H1 (cell line): ENCODE results near the gene ZNF441. TPM values are rescaled to one million over a fixed set of nuclear protein-coding genes. Genes with fewer than 3 reads are reported as not detected.
"Not testable (repeated sequence)": the region's sequence is repeated elsewhere in the genome, so short reads cannot be mapped to it uniquely, and the experiment has no call there.

Source experiments
- CTCF ChIA-PET: fragments of 300-600 bp; sonication (Branson Sonifier 250); formaldehyde crosslinking; loops from one replicate; lab custom pipeline; 2021; ENCODE audit not compliant: partially characterized antibody; lab: Charles Lee
- POLR2A ChIA-PET: fragments of 300-600 bp; sonication (Branson Sonifier 250); formaldehyde crosslinking; loops from one replicate; lab custom pipeline; 2021; ENCODE audit warnings: inconsistent platforms; ENCODE audit not compliant: partially characterized antibody; lab: Charles Lee
- DNase-seq, 2 experiments: peaks; one replicate each; pipeline versions ENCODE4 v3.0.0 to v3.0.0-alpha.2; 2010 to 2022; ENCODE audit warnings: low spot score in 2 of 2, low read depth in 1 of 2, mixed read lengths in 1 of 2
- FAIRE-seq: peaks from 2 replicates; lab custom pipeline; 2011; peaks lifted over from hg19 to GRCh38; lab: Jason Lieb, UNC
- H2AFZ ChIP-seq: 2 replicates; pipeline ENCODE4 v1.8.1; 2012; ENCODE audit warnings: low read length, inconsistent platforms
- H2AK5ac ChIP-seq: 2 replicates; pipeline ENCODE4 v1.6.1; 2013; ENCODE audit warnings: low read depth, low read length
- H2BK120ac ChIP-seq: replicated peaks from 2 replicates; pipeline ENCODE3; 2013; ENCODE audit warnings: low read depth, low read length, inconsistent platforms
- H2BK12ac ChIP-seq: 2 replicates; pipeline ENCODE4 v1.6.1; 2013; ENCODE audit warnings: low read depth, low read length
- H2BK15ac ChIP-seq: 2 replicates; pipeline ENCODE4 v1.6.1; 2013; ENCODE audit warnings: low read length
- H2BK20ac ChIP-seq: 2 replicates; pipeline ENCODE4 v1.6.1; 2013; ENCODE audit warnings: low read length
- H2BK5ac ChIP-seq: 2 replicates; pipeline ENCODE4 v1.6.1; 2013; ENCODE audit warnings: low read depth, low read length
- H3K14ac ChIP-seq: 2 replicates; pipeline ENCODE4 v1.6.1; 2013; ENCODE audit warnings: inconsistent platforms; ENCODE audit not compliant: insufficient read length
- H3K18ac ChIP-seq: 2 replicates; pipeline ENCODE4 v1.6.1; 2013; ENCODE audit warnings: low read length; ENCODE audit errors: extremely low read depth
- H3K23ac ChIP-seq: 2 replicates; pipeline ENCODE4 v1.6.1; 2013; ENCODE audit warnings: inconsistent platforms; ENCODE audit not compliant: insufficient read length
- H3K23me2 ChIP-seq: 2 replicates; pipeline ENCODE4 v1.6.1; 2013; ENCODE audit warnings: low read depth, low read length
- H3K27ac ChIP-seq: 2 replicates; pipeline ENCODE4 v1.6.1; 2011; ENCODE audit warnings: low read depth, low read length, inconsistent platforms
- H3K27me3 ChIP-seq, 4 experiments: replicated peaks in 1 of 4; 1 replicate in 1 of 4; 2 replicates in 3 of 4; pipeline versions ENCODE4 v1.6.1 to v1.8.1; 2011 to 2013; ENCODE audit warnings: low read length in 3 of 4, mild to moderate bottlenecking in 3 of 4, inconsistent platforms in 2 of 4, mixed read lengths in 2 of 4, moderate library complexity in 1 of 4; ENCODE audit not compliant: control insufficient read depth in 3 of 4, insufficient read depth in 3 of 4; ENCODE audit errors: extremely low read depth in 1 of 4
- H3K36me3 ChIP-seq, 4 experiments: 2 replicates each; pipeline versions ENCODE4 v1.6.1 to v1.8.1; 2011 to 2013; ENCODE audit warnings: mild to moderate bottlenecking in 4 of 4, low read length in 3 of 4, moderate library complexity in 2 of 4, control low read depth in 1 of 4, inconsistent platforms in 1 of 4; ENCODE audit not compliant: insufficient read depth in 4 of 4, control insufficient read depth in 2 of 4
- H3K4ac ChIP-seq: replicated peaks from 2 replicates; pipeline ENCODE3; 2013; ENCODE audit warnings: low read length, low read depth, mixed read lengths, inconsistent platforms; ENCODE audit not compliant: insufficient read length
- H3K4me1 ChIP-seq, 4 experiments: replicated peaks in 1 of 4; 1 replicate in 1 of 4; 2 replicates in 3 of 4; pipeline versions ENCODE4 v1.6.1 to v1.8.1; 2011 to 2013; ENCODE audit warnings: low read length in 3 of 4, inconsistent platforms in 2 of 4, mixed read lengths in 1 of 4; ENCODE audit not compliant: insufficient read depth in 4 of 4, control insufficient read depth in 3 of 4
- H3K4me2 ChIP-seq, 2 experiments: 2 replicates each; pipeline versions ENCODE4 v1.6.1 to v1.8.1; 2011 to 2013; ENCODE audit warnings: low read depth in 2 of 2, low read length in 2 of 2, control low read depth in 1 of 2, inconsistent platforms in 1 of 2, mild to moderate bottlenecking in 1 of 2; ENCODE audit not compliant: insufficient read depth in 1 of 2
- H3K4me3 ChIP-seq, 4 experiments: fragments of 200-600, 300-600 bp in 1 of 4; sonication (generic), shearing (Covaris generic), sonication (Bioruptor Twin) in 1 of 4; 2 replicates each; pipeline versions ENCODE4 v1.5.1 to v1.8.1; 2011 to 2016; ENCODE audit warnings: low read length in 4 of 4, low read depth in 3 of 4, control low read depth in 2 of 4, inconsistent platforms in 2 of 4, mild to moderate bottlenecking in 2 of 4, mixed read lengths in 1 of 4, moderate library complexity in 1 of 4; ENCODE audit not compliant: insufficient read depth in 2 of 4; ENCODE audit errors: extremely low read depth in 1 of 4
- H3K56ac ChIP-seq: replicated peaks from 2 replicates; pipeline ENCODE3; 2013; ENCODE audit warnings: low read depth, mild to moderate bottlenecking, mixed read lengths, low read length, inconsistent platforms; ENCODE audit not compliant: insufficient read length
- H3K79me1 ChIP-seq: 2 replicates; pipeline ENCODE4 v1.6.1; 2013; ENCODE audit warnings: low read depth, low read length, control low read depth
- H3K79me2 ChIP-seq, 2 experiments: 2 replicates each; pipeline versions ENCODE4 v1.6.1 to v1.8.1; 2012 to 2013; ENCODE audit warnings: low read length in 2 of 2, mild to moderate bottlenecking in 2 of 2, inconsistent platforms in 1 of 2; ENCODE audit not compliant: insufficient read depth in 2 of 2, control insufficient read depth in 1 of 2
- H3K9ac ChIP-seq, 4 experiments: replicated peaks in 1 of 4; 1 replicate in 1 of 4; 2 replicates in 3 of 4; pipeline versions ENCODE4 v1.6.1 to v1.8.1; 2011 to 2013; ENCODE audit warnings: low read depth in 3 of 4, low read length in 3 of 4, control low read depth in 2 of 4, mild to moderate bottlenecking in 2 of 4, moderate library complexity in 2 of 4, inconsistent platforms in 1 of 4; ENCODE audit errors: extremely low read depth in 1 of 4
- H3K9me3 ChIP-seq, 2 experiments: 2 replicates each; pipeline versions ENCODE4 v1.6.1 to v1.8.1; 2012 to 2013; ENCODE audit warnings: mild to moderate bottlenecking in 2 of 2, moderate library complexity in 2 of 2, control low read depth in 1 of 2, inconsistent platforms in 1 of 2, low read depth in 1 of 2, low read length in 1 of 2, mixed read lengths in 1 of 2; ENCODE audit not compliant: insufficient read depth in 2 of 2
- H4K20me1 ChIP-seq, 2 experiments: replicated peaks in 1 of 2; 2 replicates each; pipeline versions ENCODE3 to v1.8.1; 2011 to 2013; ENCODE audit warnings: inconsistent platforms in 2 of 2, low read length in 2 of 2, mild to moderate bottlenecking in 1 of 2; ENCODE audit not compliant: insufficient read depth in 2 of 2, control insufficient read depth in 1 of 2
- H4K5ac ChIP-seq: 2 replicates; pipeline ENCODE4 v1.6.1; 2013; ENCODE audit warnings: low read length, low read depth, mixed read lengths, inconsistent platforms; ENCODE audit not compliant: insufficient read length
- H4K8ac ChIP-seq: 2 replicates; pipeline ENCODE4 v1.8.0; 2013; ENCODE audit warnings: mild to moderate bottlenecking, moderate library complexity, low read length, inconsistent platforms; ENCODE audit not compliant: insufficient read depth; ENCODE audit errors: extremely low read depth
- H4K91ac ChIP-seq: replicated peaks from 2 replicates; pipeline ENCODE3; 2013; ENCODE audit warnings: low read length, mixed read lengths, inconsistent platforms; ENCODE audit not compliant: insufficient read length
- CREB1 ChIP-seq: IDR thresholded peaks from 2 replicates; pipeline ENCODE4 v1.6.1; 2012; ENCODE audit warnings: inconsistent platforms
- RAD21 ChIP-seq, 2 experiments: IDR thresholded peaks in 1 of 2; conservative IDR thresholded peaks in 1 of 2; 2 replicates each; pipeline ENCODE4 v1.6.1; 2011; ENCODE audit warnings: low read depth in 2 of 2, low read length in 2 of 2, improper control_type of control experiment in 1 of 2, inconsistent platforms in 1 of 2, mild to moderate bottlenecking in 1 of 2, moderate library complexity in 1 of 2
- WGBS, 2 experiments: shearing (Covaris generic) in 1 of 2; methylation state at CpG; one replicate each; pipeline versions ENCODE4 v1.1.6 to v1.1.7; 2013 to 2015; ENCODE audit warnings: low lambda C conversion rate in 2 of 2, mixed read lengths in 2 of 2, inconsistent platforms in 1 of 2, low coverage in 1 of 2, missing lambda C conversion rate in 1 of 2; ENCODE audit not compliant: insufficient replicate concordance in 2 of 2, insufficient coverage in 1 of 2, insufficient read length in 1 of 2; ENCODE audit errors: extremely low coverage in 1 of 2, missing lambda C conversion rate in 1 of 2; 5-methylcytosine and 5-hydroxymethylcytosine counted together
- polyA plus RNA-seq, 7 experiments: library from polyadenylated mRNA; depleted of rRNA in 3 of 7; stranded (reverse) in 5 of 7; unstranded in 2 of 7; fragments of >200 nt in 5 of 7; fragments of 200-250 nt in 2 of 7; gene quantifications; 1 replicate in 5 of 7; 2 replicates in 1 of 7; 4 replicates in 1 of 7; pipeline versions ENCODE4 v1.2.1 to v1.2.3, GENCODE V29; 2011 to 2013; ENCODE audit warnings: missing spikeins in 2 of 7, mixed read lengths in 2 of 7
- total RNA-seq: library from RNA; stranded (reverse); fragmentation: NEBNext Ultra II Directional; extraction: Animal tissue kit (Norgen Biotek cat#: 25700); gene quantifications from 2 replicates; pipeline ENCODE4 v1.2.1, GENCODE V29; 2021
- TF ChIP-seq, protein P1 (sequence below), 3 experiments: IDR thresholded peaks; 1 replicate in 2 of 3; 2 replicates in 1 of 3; pipeline versions ENCODE4 v1.5.1 to v1.6.1; 2011; ENCODE audit warnings: low read length in 3 of 3, mild to moderate bottlenecking in 3 of 3, inconsistent platforms in 2 of 3, low read depth in 1 of 3, moderate library complexity in 1 of 3; ENCODE audit not compliant: insufficient read depth in 1 of 3; ENCODE audit errors: control extremely low read depth in 1 of 3

ZNF441 gene
- total and polyA plus RNA-seq, 2 of the 8 experiments (the other 6 are each of a cell fraction or from before 2014, with no cell fraction given), result 0.09 to 0.48 TPM

DNA sequence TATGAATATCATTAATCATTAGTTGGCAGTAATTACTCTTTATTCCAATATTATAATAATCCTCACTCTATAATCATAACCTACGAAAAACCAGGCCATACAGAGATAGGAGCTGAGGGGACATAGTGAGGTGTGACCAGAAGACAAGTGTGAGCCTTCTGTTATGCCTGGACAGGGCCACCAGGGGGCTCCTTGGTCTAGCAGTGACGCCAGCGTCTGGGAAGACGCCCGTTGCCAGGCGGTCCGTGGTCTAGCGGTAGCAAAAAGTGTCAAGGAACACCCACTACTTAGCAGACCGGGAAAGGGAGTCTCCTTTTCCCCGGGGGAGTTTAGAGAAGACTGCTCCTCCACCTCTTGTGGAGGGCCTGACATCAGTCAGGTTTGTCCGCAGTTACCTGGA is 4.7 kb downstream of the ZNF441 start:
- H3K18ac ChIP-seq, FAIRE-seq, H3K4ac ChIP-seq, H3K4me2 ChIP-seq, H4K8ac ChIP-seq, H3K23me2 ChIP-seq, H2BK20ac ChIP-seq, H2BK12ac ChIP-seq, H3K79me2 ChIP-seq, H3K23ac ChIP-seq, H3K4me1 ChIP-seq, H3K36me3 ChIP-seq, H2AFZ ChIP-seq, H4K91ac ChIP-seq, H2BK15ac ChIP-seq, H3K79me1 ChIP-seq, H3K14ac ChIP-seq, H3K4me3 ChIP-seq, H4K20me1 ChIP-seq, POLR2A ChIA-PET, H2AK5ac ChIP-seq, H2BK5ac ChIP-seq, H3K9ac ChIP-seq, H2BK120ac ChIP-seq, H3K27ac ChIP-seq, H3K56ac ChIP-seq, H4K5ac ChIP-seq: not testable (repeated sequence)
- TF ChIP-seq, protein P1, sequence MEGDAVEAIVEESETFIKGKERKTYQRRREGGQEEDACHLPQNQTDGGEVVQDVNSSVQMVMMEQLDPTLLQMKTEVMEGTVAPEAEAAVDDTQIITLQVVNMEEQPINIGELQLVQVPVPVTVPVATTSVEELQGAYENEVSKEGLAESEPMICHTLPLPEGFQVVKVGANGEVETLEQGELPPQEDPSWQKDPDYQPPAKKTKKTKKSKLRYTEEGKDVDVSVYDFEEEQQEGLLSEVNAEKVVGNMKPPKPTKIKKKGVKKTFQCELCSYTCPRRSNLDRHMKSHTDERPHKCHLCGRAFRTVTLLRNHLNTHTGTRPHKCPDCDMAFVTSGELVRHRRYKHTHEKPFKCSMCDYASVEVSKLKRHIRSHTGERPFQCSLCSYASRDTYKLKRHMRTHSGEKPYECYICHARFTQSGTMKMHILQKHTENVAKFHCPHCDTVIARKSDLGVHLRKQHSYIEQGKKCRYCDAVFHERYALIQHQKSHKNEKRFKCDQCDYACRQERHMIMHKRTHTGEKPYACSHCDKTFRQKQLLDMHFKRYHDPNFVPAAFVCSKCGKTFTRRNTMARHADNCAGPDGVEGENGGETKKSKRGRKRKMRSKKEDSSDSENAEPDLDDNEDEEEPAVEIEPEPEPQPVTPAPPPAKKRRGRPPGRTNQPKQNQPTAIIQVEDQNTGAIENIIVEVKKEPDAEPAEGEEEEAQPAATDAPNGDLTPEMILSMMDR (IDR thresholded peaks at IDR 0.05; ENCODE audit: control extremely low read depth in 1 of 3, insufficient read depth in 1 of 3, low read depth in 1 of 3, low read length in 3 of 3), result peak; percentile 53 to 61 (median 58)
- TF ChIP-seq RAD21 (IDR thresholded peaks at IDR 0.05 in 1 of 2, conservative IDR thresholded peaks at IDR 0.05 in 1 of 2; ENCODE audit: low read depth in 2 of 2, low read length in 2 of 2) (peak; percentile 48 to 56), CREB1 (peak; percentile 54; the same call in 1 of the 2 replicates)
- peaks cover 3 to 20% (median 15%) of the 10 kb centered on the region in 4 experiments for H3K27me3 ChIP-seq
- 60% methylated on average over 11 of the region's 11 CpGs; no CpG with 5 or more reads in 1 of the 2 experiments for WGBS, 2 experiments
- peak in 1 of 2 experiments; percentile 75 for DNase-seq
- H3K9me3 ChIP-seq, result peaks cover 20 to 22% of the 10 kb centered on the region in 2 experiments
- CTCF ChIA-PET, result interaction anchor here (0.6 to 1.7 kb wide), 11 partner anchors 13 to 169 kb away, joined by 3 to 9 read pairs (median 3); no protein-coding TSS in a partner anchor
